HG03025 (cell line): ENCODE data around the gene CELF2.

Experiments
- ATAC-seq: cut with Tn5 transposase; IDR thresholded peaks from one replicate; pipeline ENCODE4 v1.9.1; 2021; ENCODE audit warnings: mild to moderate bottlenecking, moderate library complexity; ENCODE audit not compliant: unreplicated experiment, low FRiP score

The CELF2 gene

DNA sequence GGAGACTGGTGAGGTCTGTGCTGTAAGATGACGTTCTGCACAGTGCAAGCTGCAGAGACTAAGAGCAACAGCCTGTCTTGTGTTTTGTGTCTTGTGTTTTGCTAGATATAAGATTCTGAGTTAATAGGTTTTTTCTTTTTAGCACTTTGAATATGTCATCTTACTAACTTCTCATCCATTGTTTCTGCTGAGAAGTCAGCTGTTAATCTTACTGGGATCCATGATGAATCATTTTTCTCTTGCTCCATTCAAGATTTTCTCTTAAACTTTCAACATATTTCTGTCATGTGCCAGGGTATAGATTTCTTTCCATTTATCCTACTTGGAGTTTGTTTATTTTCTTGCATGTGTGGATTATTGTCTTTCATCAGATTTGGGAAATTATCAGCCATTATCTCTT lies 290.3 kb downstream of the CELF2 start:
- ATAC-seq: no peak

DNA sequence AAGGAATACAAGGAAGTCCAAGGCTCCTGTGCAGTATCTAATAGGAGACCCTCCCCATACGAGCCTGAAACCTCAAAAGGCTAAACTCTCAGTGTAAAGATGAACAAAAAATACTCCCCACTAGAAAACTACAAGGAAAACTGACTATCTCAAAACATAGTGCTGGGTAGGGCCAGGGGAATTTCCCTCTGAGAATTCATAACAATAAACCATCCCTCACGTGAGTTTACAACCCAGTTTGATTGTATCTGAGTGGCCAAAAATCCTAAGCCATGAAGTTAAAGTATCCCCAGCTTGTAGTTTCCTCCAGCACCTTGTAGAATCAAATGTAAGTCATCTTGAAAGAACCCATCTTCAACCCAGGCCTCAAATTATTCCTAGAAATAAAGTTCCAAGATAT lies 293.4 kb downstream of the CELF2 start:
- no peak for ATAC-seq

DNA sequence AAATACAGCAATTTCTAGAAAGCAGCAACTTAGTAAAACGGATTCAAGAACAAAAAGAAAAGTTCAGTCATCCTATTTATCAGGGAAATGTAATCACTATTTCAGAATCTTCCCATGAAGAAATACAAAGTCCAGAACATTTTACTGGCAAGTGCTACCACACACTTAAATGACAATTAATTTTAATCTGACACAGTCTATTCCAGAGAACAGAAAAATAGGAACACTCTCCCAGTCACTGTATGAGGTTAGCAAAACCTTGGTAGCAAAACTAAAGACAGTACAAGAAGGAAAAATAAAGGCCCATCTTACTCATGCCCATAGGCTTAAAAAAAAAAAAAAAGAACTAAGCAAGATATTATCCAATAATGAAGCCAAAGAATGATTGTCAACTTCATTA lies 295.8 kb downstream of the CELF2 start:
- no peak for ATAC-seq

- no peak for ATAC-seq
Observed at GRCh38 chr10:11317936-11318670, 300.4 kb downstream of the CELF2 start.

DNA sequence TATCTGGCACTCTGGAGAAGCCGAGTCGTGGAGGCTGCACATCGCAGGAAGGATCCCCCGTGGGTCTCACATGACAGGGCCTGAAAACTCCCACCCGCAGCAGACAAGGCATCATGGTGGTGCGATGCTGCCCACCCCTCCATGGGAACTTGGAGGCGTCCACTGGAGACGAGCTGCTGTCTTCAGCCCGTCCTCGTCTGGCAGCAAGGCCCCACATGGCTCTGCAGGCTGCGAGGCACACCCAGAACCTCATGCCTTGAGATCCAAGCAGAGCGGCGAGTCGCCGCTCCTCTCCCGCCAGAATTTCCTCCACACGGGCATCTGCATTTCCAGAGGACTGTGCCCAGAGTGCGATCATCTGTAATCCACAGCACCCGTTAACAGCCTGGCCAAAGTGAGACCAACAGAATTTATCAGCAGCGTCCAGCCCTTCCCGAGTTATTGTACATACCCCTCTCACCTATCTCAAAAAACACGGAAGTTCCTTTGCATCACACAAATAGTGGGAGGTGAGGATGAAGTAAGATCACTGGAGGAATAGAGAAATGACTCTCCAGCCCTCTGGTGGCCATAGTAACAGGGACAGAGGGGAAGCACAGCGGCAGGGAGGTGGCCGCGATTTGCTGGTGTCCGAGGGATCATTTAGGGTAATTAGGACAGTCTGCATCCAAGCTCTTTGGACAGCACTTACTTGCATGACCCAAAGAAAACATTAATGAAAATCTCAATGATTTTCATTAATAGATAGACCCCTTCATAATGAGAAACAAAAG lies 301.3 kb downstream of the CELF2 start:
- ATAC-seq: no peak

GRCh38 chr10:11319990-11320602 lies 302.4 kb downstream of the CELF2 start:
- no peak for ATAC-seq

- no peak for ATAC-seq
Observed at GRCh38 chr10:11320809-11321520, 303.3 kb downstream of the CELF2 start.

- ATAC-seq: peak; percentile 50
Observed at GRCh38 chr10:11322698-11323097, 305.0 kb downstream of the CELF2 start.

- no peak for ATAC-seq
Observed at GRCh38 chr10:11324761-11325321, 307.2 kb downstream of the CELF2 start.

DNA sequence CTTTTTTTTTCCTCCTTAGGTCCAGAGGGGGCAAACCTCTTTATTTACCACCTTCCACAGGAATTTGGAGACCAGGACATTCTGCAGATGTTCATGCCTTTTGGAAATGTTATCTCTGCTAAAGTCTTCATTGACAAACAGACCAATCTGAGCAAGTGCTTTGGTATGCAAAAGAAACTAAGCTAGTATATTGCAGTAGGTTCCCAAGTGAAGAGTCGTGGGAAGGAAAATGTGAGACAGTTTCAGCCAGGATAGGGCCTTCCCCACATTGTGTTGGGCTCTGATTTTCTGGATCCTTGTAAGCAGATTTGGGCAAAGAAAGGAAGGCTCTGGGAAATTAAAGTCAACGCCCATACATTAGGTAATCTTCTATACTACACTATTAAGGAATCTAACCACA lies 308.1 kb downstream of the CELF2 start:
- ATAC-seq: no peak

DNA sequence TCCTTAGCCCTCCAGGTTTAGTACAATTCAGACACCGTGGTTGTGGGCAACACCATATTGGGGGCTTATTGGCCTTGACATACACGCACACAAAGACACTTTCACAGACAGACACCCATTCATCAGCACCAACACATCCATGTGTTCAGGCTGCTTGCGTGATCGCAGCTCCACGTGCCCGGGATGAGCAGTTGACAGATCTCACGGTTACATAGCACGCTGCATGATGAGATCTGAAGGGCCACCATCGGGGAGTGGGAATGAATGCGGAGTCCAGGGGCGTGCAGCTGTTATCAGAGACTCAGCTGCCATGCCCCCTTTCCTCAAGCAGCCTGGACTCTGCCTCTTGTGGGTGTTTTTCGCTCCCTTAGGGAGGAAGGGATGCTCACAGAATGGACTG lies 308.6 kb downstream of the CELF2 start:
- ATAC-seq: no peak

DNA sequence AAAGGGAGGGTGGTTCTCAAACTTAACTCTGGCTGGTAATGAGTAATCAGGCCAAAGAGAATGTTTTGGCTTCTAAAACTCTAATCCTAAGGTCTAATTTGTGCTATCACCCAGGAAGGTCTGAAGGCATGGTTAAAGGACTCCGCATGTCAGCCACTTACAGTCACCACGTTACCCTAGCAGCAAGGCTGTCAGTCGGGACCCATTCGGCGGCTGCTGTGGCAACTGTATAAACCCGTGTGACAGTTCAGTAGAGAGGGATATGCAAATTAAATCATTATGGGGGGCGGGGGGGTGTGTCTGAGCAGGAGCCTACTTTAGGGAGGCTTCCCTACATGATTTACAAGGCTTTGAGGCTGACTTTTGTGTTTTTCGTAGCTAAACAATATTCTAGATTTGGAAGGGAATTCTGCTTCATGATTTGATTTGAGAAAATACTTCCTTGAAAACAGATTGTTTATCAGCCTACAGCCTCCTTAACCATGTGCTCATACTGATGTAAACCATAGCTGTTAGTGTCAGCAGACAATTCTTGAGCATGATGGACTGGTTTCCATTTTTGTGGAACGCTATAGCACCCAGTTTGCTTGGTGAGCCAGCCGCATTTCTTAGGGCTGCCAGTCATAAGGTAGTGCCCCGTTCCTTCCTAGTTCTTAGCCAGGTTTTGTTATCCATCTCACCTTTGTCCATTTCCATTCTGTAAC lies 309.4 kb downstream of the CELF2 start:
- no peak for ATAC-seq

DNA sequence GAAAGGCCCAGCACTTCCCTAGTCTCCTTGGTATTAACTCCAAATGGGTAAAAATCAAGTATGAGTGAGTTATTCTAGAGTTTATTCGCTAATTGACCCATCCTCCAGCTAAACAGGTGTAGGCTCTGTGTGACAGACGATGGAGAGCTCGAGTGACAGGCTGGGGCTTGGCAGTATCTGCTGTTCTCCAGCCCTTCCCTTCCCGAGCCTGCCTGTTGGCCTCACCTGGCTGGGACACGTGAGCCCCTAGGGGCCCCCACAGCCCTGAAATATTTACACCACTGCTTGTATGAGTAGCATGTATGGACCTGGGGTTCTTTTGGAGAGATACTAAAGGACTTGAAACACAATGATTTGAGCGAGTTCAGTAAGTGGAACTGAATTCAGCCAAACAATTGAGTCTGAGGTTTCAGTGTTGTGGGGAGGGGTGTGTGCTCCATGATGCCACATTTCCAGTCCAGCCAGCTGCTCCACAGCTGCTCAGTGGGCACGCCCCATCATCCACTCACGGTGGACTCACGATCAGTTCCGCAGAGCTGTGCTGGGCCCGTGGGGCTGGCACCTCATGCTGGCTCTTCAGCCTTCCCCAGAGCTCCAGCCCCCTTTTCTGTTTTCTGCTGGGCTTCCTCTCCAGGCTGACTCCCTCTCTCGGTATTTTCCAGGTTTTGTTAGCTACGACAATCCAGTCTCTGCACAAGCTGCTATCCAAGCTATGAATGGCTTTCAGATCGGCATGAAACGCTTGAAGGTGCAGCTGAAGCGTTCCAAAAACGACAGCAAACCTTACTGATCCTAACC lies 310.8 kb downstream of the CELF2 start:
- ATAC-seq: no peak

DNA sequence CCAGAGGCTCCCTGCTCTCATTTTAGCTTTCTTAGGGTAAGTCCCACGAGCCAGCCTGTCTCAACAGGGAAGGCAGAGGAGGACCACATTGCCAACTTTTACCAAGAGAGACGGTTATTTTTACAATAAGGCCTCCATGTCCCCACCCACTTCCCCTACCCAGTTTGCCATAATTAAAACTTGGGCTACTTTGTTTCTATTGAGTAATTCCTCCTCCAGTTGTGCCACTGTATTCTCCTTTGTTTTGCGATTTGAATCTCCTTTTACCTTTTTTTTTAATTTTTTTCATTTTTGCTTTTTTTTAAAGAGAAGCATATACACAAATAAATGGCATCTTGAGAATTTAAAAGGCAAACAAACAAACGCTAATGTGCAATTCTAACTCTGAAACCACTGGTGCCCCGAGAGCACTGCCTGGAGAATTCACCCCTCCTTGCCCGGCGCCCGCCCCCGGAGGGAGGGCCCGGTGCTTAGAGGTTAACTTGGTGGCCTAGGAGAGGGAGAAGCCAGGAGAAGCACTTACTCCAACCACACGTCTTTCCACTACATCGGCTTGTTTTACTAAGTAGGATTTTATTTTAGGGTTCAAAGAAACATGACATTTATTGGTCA lies 311.5 kb downstream of the CELF2 start:
- no peak for ATAC-seq

DNA sequence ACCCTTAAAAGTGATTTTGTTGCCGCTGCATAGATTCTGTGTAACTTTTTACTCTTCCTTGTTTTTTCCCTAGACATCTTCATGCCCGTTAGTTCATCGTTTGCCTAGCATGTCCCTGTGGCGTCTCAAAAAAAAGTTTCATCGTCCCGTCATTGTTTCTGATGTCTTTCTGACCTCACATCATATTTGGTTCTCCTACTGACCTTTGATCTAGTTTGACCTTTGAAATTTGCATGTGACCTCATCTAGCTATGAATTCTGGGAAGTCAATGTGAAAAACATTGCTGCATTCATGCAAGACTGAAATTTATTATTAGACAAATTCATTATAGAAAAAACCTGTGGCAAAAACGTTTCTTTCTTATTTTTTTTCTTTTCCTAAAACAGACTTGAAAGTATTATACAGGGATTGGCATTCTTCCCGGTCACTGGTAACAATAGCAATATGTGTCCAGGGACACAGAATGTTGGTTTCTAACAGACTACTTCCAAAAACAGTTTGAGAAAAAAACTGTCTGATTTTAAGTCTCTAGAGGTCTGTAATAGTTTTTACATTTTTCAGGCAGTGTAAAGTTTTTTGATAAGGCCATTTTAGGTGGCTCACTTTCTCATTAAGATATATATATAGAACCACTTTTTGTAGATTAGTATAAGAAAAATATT lies 312.8 kb downstream of the CELF2 start:
- ATAC-seq: no peak

DNA sequence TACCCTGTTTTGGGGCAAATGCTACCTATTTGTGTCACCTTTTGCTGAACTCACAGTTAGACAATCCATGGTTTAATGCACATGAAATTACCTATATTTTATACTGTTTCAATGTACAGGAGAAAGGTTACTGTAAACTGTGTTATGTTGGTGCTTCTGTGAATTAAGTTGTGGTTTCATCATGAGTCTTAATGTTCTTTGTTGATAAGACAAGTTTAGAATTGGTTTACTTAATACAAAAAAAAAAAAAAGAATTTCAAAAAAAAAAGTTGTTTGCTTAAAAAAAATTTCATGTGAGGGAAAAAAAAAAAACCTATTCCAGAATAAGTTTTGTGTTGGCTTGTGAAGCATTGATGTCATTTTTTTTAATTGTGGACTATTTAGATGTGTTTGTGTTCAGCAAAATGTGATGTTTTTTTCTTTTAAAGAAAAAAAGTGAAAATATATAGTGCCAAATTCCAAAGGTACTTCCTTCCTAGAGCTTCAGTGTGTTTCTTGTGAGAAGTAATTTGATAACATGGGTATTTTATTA lies 313.4 kb downstream of the CELF2 start:
- ATAC-seq: no peak

DNA sequence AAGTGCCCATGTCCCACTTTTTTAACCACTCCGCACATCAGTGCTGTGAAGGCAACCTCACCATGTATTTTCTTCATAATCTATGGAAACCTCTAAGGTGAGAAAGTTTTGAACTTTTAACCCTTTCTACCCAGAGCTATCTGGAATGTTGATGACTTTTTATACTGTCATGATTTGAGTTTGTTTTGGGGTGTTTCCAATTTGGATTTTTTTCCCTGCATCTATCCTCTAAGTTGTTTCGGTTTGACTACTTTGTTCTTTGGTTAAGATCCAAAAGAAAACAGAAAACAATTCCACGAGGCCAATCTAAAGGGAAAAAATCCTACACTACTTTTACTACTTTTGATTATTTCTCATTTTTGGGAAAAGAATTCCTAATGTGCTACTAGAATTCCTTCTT lies 314.1 kb downstream of the CELF2 start:
- no peak for ATAC-seq

DNA sequence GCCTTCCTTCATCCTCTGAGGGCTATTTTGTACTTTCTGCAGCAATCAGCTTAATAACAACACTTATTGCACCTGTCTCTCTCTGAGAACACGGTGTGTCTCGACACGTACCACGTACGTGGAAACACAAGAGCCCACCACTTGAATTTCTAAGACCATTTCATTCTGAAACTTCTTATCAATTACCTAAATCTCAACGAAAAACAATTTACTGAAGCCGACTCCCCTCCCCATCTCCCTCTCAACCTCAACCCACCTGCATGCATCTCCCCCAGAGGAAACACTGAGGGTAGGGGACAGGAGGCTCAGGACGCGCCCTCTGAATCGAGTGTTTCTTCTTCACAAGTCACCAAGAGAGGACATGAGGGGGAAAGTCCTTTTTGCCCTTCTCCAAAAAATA lies 315.2 kb downstream of the CELF2 start:
- ATAC-seq: no peak
